GM19397 (cell line): ENCODE measurements around the gene PRRX2.
"Not testable (repeated sequence)": the region's sequence is repeated elsewhere in the genome, so short reads cannot be mapped to it uniquely, and the experiment has no call there.

Source experiments
- ATAC-seq: cut with Tn5 transposase; IDR thresholded peaks from one replicate; pipeline ENCODE4 v1.9.1; 2021; ENCODE audit warnings: mild to moderate bottlenecking, moderate library complexity; ENCODE audit not compliant: unreplicated experiment

Gene PRRX2

GRCh38 chr9:129755151-129755550 is 89.7 kb downstream of the PRRX2 start:
- no peak for ATAC-seq

GRCh38 chr9:129756191-129756590 is 90.7 kb downstream of the PRRX2 start:
- ATAC-seq = no peak

GRCh38 chr9:129757045-129757444 is 91.6 kb downstream of the PRRX2 start:
- ATAC-seq = no peak

GRCh38 chr9:129759319-129759718 is 93.9 kb downstream of the PRRX2 start:
- ATAC-seq = no peak

GRCh38 chr9:129759804-129760502 is 94.5 kb downstream of the PRRX2 start:
- ATAC-seq = no peak

- not testable (repeated sequence) for ATAC-seq
Observed at GRCh38 chr9:129760784-129761183, 95.3 kb downstream of the PRRX2 start.

- no peak for ATAC-seq
Observed at GRCh38 chr9:129761293-129761900, 96.0 kb downstream of the PRRX2 start.

GRCh38 chr9:129761901-129762369 is 96.5 kb downstream of the PRRX2 start:
- ATAC-seq = no peak

- not testable (repeated sequence) for ATAC-seq
Observed at GRCh38 chr9:129762370-129762984, 97.0 kb downstream of the PRRX2 start.

- no peak for ATAC-seq
Observed at GRCh38 chr9:129762985-129763926, 97.8 kb downstream of the PRRX2 start.

GRCh38 chr9:129765764-129766317 is 100.4 kb downstream of the PRRX2 start:
- ATAC-seq = no peak

GRCh38 chr9:129768486-129768885 is 103.0 kb downstream of the PRRX2 start:
- ATAC-seq = no peak

- ATAC-seq = no peak
Observed at GRCh38 chr9:129769669-129770068, 104.2 kb downstream of the PRRX2 start.

GRCh38 chr9:129770741-129771140 is 105.3 kb downstream of the PRRX2 start:
- no peak for ATAC-seq
